GM23248 (cell line): ENCODE data around the gene ZNF681. TPM values are rescaled to one million over a fixed set of nuclear protein-coding genes. Genes with fewer than 3 reads are reported as not detected.

Experiments used
- DNase-seq: peaks from one replicate; pipeline ENCODE4 v3.0.0-alpha.2; 2015
- H2AFZ ChIP-seq: fragments of 200-600 bp; sonication (generic); 2 replicates; pipeline ENCODE4 v1.6.1; 2016; ENCODE audit warnings: antibody characterized with exemption
- H3F3A ChIP-seq: fragments of 200-600 bp; sonication (generic); 2 replicates; pipeline ENCODE4 v1.6.1; 2016; ENCODE audit warnings: mild to moderate bottlenecking, antibody characterized with exemption, mixed run types; ENCODE audit not compliant: insufficient read depth
- H3K27ac ChIP-seq: fragments of 200-600 bp; sonication (generic); 2 replicates; pipeline ENCODE4 v1.5.1; 2016; ENCODE audit warnings: mild to moderate bottlenecking
- H3K27me3 ChIP-seq: fragments of 200-600 bp; sonication (generic); replicated peaks from 2 replicates; pipeline ENCODE4 v1.6.1; 2016; ENCODE audit warnings: mild to moderate bottlenecking; ENCODE audit not compliant: insufficient read depth
- H3K36me3 ChIP-seq: fragments of 200-600 bp; sonication (generic); 2 replicates; pipeline ENCODE4 v1.6.1; 2016; ENCODE audit warnings: low read depth, mild to moderate bottlenecking
- H3K4me1 ChIP-seq: fragments of 200-600 bp; sonication (generic); 2 replicates; pipeline ENCODE4 v1.6.1; 2016; ENCODE audit warnings: mild to moderate bottlenecking; ENCODE audit not compliant: insufficient read depth
- H3K4me2 ChIP-seq: fragments of 200-600 bp; sonication (generic); one replicate; pipeline ENCODE4 v1.6.1; 2016; ENCODE audit warnings: mild to moderate bottlenecking; ENCODE audit not compliant: unreplicated experiment
- H3K4me3 ChIP-seq: fragments of 200-600 bp; sonication (generic); 2 replicates; pipeline ENCODE4 v1.5.1; 2016; ENCODE audit warnings: mild to moderate bottlenecking
- H3K79me2 ChIP-seq: fragments of 200-600 bp; sonication (generic); 2 replicates; pipeline ENCODE4 v1.6.1; 2016; ENCODE audit warnings: mild to moderate bottlenecking; ENCODE audit not compliant: insufficient read depth
- H3K9ac ChIP-seq: fragments of 200-600 bp; sonication (generic); 2 replicates; pipeline ENCODE4 v1.6.1; 2016; ENCODE audit warnings: mild to moderate bottlenecking
- H3K9me2 ChIP-seq: fragments of 200-600 bp; sonication (generic); 2 replicates; pipeline ENCODE4 v1.6.1; 2016; ENCODE audit warnings: mixed run types, mild to moderate bottlenecking, moderate library complexity; ENCODE audit not compliant: insufficient read depth
- H3K9me3 ChIP-seq: fragments of 200-600 bp; sonication (generic); one replicate; pipeline ENCODE4 v1.6.1; 2017; ENCODE audit warnings: low read depth
- H4K20me1 ChIP-seq: fragments of 200-600 bp; sonication (generic); 2 replicates; pipeline ENCODE4 v1.6.0; 2016; ENCODE audit not compliant: insufficient read depth
- EZH2 ChIP-seq: fragments of 200-600 bp; sonication (generic); IDR thresholded peaks from 2 replicates; pipeline ENCODE4 v1.6.1; 2018; ENCODE audit warnings: antibody characterized with exemption, mild to moderate bottlenecking; ENCODE audit not compliant: insufficient read depth, poor library complexity, severe bottlenecking
- EZH2phosphoT487 ChIP-seq: fragments of 200-600 bp; sonication (generic); IDR thresholded peaks from 2 replicates; pipeline ENCODE4 v1.6.1; 2018; ENCODE audit warnings: antibody characterized with exemption, moderate library complexity, mild to moderate bottlenecking, low read depth; ENCODE audit not compliant: insufficient read depth
- WGBS, 2 experiments: methylation state at CpG; one replicate each; pipeline ENCODE4 v1.1.6; 2015 to 2017; ENCODE audit warnings: low lambda C conversion rate in 2 of 2, low coverage in 1 of 2; ENCODE audit errors: missing lambda C conversion rate in 2 of 2; 5-methylcytosine and 5-hydroxymethylcytosine counted together
- in situ Hi-C: fragments of 300-500 bp; cut with MboI; formaldehyde crosslinking; loops from 2 replicates; pipeline ENCODE4 v1.15.0; 2020
- polyA plus RNA-seq: library from polyadenylated mRNA; unstranded; fragments of >200 nt; fragmentation: Nextera tagmentation; extraction: Ambion mirVana; gene quantifications from 2 replicates; pipeline ENCODE4 v1.2.1, GENCODE V29; 2016
- total RNA-seq: library from RNA; depleted of rRNA; stranded (reverse); fragments of >200 nt; shearing (Covaris generic); gene quantifications from 2 replicates; pipeline ENCODE4 v1.2.3, GENCODE V29; 2014

Gene ZNF681
- total and polyA plus RNA-seq, 2 experiments from 2014 or later, result 0.32 to 0.38 TPM

DNA sequence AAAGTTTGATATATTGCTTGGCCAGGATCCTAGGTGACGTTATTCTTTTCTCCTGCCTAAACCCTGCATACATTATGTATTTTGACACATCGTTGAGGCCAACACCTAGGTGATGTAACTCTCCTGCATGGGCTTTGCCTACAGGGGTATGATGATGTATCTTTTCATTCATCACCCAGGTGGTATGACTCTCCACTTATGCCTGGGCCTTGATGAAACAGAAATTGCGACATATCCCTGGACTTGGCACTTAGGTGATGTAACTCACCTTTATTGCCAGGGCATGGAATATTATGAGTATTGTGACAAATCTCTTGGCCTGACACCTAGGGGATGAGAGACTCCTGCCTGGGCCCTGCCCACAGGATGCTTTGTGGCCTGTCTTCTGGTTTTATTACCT, 18.5 kb upstream of the ZNF681 start:
- Histone ChIP-seq H3F3A (no peaks in the 10 kb centered on the region), H3K79me2 (no peaks in the 10 kb centered on the region), H3K27me3 (no peaks in the 10 kb centered on the region), H3K4me3 (no peak overlapping the region), H3K36me3 (no peaks in the 10 kb centered on the region), H3K4me2 (no peak overlapping the region), H3K9me2 (no peaks in the 10 kb centered on the region), H2AFZ (no peak overlapping the region), H4K20me1 (no peaks in the 10 kb centered on the region), H3K4me1 (no peaks in the 10 kb centered on the region), H3K9me3 (no peaks in the 10 kb centered on the region), H3K27ac (no peak overlapping the region), H3K9ac (no peak overlapping the region)
- DNase-seq, result no peak
- TF ChIP-seq EZH2phosphoT487, result no peak
- TF ChIP-seq EZH2, result no peak
- in situ Hi-C loops, result no loop called here
- WGBS, 2 experiments, result 23 to 30% methylated on average over 3 of the region's 3 CpGs

DNA sequence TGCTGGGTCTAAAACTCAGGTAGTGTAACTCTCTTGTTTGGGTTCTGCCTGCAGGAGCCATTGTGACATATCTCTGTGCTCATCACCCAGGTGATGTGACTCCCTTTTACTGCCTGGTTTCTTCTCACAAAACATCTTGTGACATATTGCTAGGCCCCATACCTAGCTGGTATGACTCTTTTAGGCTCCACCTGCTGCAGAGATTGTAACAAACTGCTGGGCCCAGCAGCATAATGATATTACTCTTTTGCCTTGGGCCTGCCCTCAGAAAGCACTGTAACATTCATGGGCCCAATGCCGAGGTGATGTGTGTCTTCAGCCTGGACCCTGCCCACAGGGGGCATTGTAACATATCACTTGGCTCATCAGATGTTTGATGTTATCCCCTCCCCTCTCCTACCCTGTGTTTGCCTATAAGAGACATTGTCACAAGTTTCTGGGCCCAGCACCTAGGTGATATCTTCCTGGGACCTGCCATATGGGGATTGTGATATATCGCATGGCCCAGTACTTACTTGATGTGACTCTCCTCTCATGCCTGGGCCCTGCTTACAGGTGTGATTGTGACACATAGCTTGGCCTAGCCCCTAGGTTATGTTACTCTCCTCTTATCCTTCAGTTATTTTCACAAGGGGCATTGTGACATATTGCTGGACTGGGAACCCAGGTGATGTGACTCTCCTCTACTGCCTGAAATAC, 18.0 kb upstream of the ZNF681 start:
- H3K36me3 ChIP-seq, result no peaks in the 10 kb centered on the region
- H2AFZ ChIP-seq, result no peak overlapping the region
- H3K4me2 ChIP-seq, result no peak overlapping the region
- H3K27ac ChIP-seq, result no peak overlapping the region
- in situ Hi-C loops, result no loop called here
- H3K79me2 ChIP-seq, result no peaks in the 10 kb centered on the region
- H3K4me1 ChIP-seq, result no peaks in the 10 kb centered on the region
- no peak overlapping the region for H3K4me3 ChIP-seq
- WGBS, 2 experiments, result 77 to 90% methylated on average over 2 of the region's 2 CpGs
- H3K9me3 ChIP-seq, result no peaks in the 10 kb centered on the region
- no peak for TF ChIP-seq EZH2
- no peak for TF ChIP-seq EZH2phosphoT487
- no peak overlapping the region for H3K9ac ChIP-seq
- no peaks in the 10 kb centered on the region for H3K9me2 ChIP-seq
- H4K20me1 ChIP-seq, result no peaks in the 10 kb centered on the region
- H3K27me3 ChIP-seq, result no peaks in the 10 kb centered on the region
- no peak for DNase-seq
- no peaks in the 10 kb centered on the region for H3F3A ChIP-seq

DNA sequence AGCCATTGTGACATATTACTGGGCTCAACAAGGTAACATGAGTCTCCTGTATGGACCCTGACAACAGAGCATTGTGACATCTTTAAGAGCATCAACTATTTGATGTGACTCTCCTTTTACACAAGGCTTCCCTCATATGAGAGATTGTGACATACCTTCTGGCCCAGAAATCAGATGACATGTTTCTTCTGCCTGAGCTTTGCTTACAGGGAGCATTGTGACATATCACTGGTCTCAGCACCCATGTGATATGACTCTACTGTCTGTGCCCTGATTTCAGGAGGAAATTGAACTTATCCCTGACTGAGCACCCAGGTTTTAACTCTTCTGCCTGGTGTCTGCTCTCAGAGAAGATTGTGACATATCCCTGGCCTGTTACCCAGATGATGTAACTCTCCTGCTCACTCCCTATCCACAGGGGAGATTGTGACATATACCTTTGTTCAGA, 15.9 kb upstream of the ZNF681 start:
- in situ Hi-C loops, result no loop called here
- DNase-seq, result no peak
- H3K27ac ChIP-seq, result no peak overlapping the region

DNA sequence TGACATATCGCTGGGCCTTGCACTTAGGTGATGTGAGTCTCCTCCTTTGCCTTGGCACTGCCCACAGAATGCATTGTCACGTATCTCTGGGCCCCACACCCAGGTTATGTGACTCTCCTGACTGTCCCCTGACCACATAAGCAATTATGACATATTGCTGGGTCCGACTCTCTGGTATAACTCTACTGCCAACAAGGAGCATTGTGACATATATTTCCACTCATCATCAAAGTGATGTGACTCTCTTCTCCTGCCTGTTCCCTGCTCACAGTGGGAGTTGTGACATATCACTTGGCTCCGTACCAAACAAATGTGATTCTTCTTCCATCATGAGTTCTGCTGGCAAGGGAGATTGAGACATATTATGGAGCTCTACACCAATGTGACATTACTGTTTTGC, 15.4 kb upstream of the ZNF681 start:
- H3K4me1 ChIP-seq, result no peaks in the 10 kb centered on the region
- H3K9ac ChIP-seq, result no peak overlapping the region
- no peaks in the 10 kb centered on the region for H3K9me2 ChIP-seq
- H3K27ac ChIP-seq, result no peak overlapping the region
- no peaks in the 10 kb centered on the region for H3K36me3 ChIP-seq
- H2AFZ ChIP-seq, result no peak overlapping the region
- TF ChIP-seq EZH2 (no peak), EZH2phosphoT487 (no peak)
- no peaks in the 10 kb centered on the region for H4K20me1 ChIP-seq
- no peaks in the 10 kb centered on the region for H3F3A ChIP-seq
- DNase-seq, result no peak
- no peaks in the 10 kb centered on the region for H3K79me2 ChIP-seq
- H3K27me3 ChIP-seq, result no peaks in the 10 kb centered on the region
- H3K4me3 ChIP-seq, result no peak overlapping the region
- no peaks in the 10 kb centered on the region for H3K9me3 ChIP-seq
- in situ Hi-C loops, result no loop called here
- H3K4me2 ChIP-seq, result no peak overlapping the region
- WGBS, 2 experiments, result 23 to 29% methylated on average over 4 of the region's 4 CpGs

More for the DNA sequence above, 15.9 kb upstream of the ZNF681 start:
- no peaks in the 10 kb centered on the region for H4K20me1 ChIP-seq
- no peak overlapping the region for H3K4me2 ChIP-seq
- no peaks in the 10 kb centered on the region for H3K36me3 ChIP-seq
- no peaks in the 10 kb centered on the region for H3F3A ChIP-seq
- TF ChIP-seq EZH2 (no peak), EZH2phosphoT487 (no peak)
- no peaks in the 10 kb centered on the region for H3K4me1 ChIP-seq
- no peak overlapping the region for H3K9ac ChIP-seq
- H3K4me3 ChIP-seq, result no peak overlapping the region
- H3K9me2 ChIP-seq, result no peaks in the 10 kb centered on the region
- H3K9me3 ChIP-seq, result no peaks in the 10 kb centered on the region
- H2AFZ ChIP-seq, result no peak overlapping the region
- no peaks in the 10 kb centered on the region for H3K79me2 ChIP-seq
- no peaks in the 10 kb centered on the region for H3K27me3 ChIP-seq

DNA sequence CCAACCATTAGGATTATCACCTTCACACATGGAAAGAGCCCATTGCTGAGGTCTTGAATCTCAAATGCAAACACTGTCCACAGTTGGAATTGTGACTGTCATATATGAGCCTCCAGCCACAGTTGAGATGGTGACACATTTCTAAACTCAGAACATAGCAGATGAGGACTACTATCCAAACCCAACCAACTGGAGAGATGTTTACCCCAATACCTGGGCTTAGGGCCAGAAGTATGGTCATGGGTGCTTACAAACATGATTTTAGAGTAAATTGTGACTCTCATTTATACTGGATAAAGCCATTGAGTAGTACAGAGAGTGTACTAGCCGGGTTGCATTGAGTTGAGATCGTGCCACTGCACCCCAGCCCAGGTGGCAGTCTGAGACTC, 14.0 kb upstream of the ZNF681 start:
- no peak overlapping the region for H3K9ac ChIP-seq
- H3F3A ChIP-seq, result no peaks in the 10 kb centered on the region
- WGBS, 2 experiments, result 22 to 45% methylated on average over 2 of the region's 2 CpGs
- H3K4me2 ChIP-seq, result no peak overlapping the region
- no peak for DNase-seq
- H3K4me1 ChIP-seq, result no peaks in the 10 kb centered on the region
- no peaks in the 10 kb centered on the region for H3K27me3 ChIP-seq
- in situ Hi-C loops, result no loop called here
- H3K79me2 ChIP-seq, result no peaks in the 10 kb centered on the region
- H3K4me3 ChIP-seq, result no peak overlapping the region
- H3K27ac ChIP-seq, result no peak overlapping the region
- no peaks in the 10 kb centered on the region for H3K9me2 ChIP-seq
- H3K36me3 ChIP-seq, result no peaks in the 10 kb centered on the region
- H2AFZ ChIP-seq, result no peak overlapping the region
- no peaks in the 10 kb centered on the region for H4K20me1 ChIP-seq
- TF ChIP-seq EZH2 (no peak), EZH2phosphoT487 (no peak)
- H3K9me3 ChIP-seq, result no peaks in the 10 kb centered on the region
